BE2C (cell line): ENCODE results near the gene PLB1.
A peak's percentile ranks its signal among the peaks of the same experiment; 100 is the strongest.

Source experiments
- DNase-seq: peaks from one replicate; pipeline ENCODE4 v3.0.0-alpha.2; 2020
- H3K27me3 ChIP-seq: fragments of 250-450 bp; sonication (Bioruptor Pico); 2 replicates; pipeline ENCODE4 v1.5.1; 2020; ENCODE audit warnings: mild to moderate bottlenecking
- H3K36me3 ChIP-seq: fragments of 250-450 bp; sonication (Bioruptor Pico); 2 replicates; pipeline ENCODE4 v1.5.1; 2020; ENCODE audit warnings: mild to moderate bottlenecking
- H3K4me1 ChIP-seq: fragments of 250-450 bp; sonication (Bioruptor Pico); 2 replicates; pipeline ENCODE4 v1.5.1; 2020
- H3K4me3 ChIP-seq: 2 replicates; pipeline ENCODE4 v1.5.1; 2011; ENCODE audit warnings: low read depth, low read length
- H3K9me3 ChIP-seq: fragments of 250-450 bp; sonication (Bioruptor Pico); 2 replicates; pipeline ENCODE4 v1.5.1; 2020
- TF ChIP-seq, protein P1 (sequence below): IDR thresholded peaks from 2 replicates; pipeline ENCODE4 v1.5.1; 2012; ENCODE audit warnings: mild to moderate bottlenecking, low read depth, low read length

The PLB1 gene

GRCh38 chr2:28601616-28602015 is 105.8 kb downstream of the PLB1 start:
- no peak overlapping the region for H3K4me3 ChIP-seq
- no peaks in the 10 kb centered on the region for H3K36me3 ChIP-seq
- no peaks in the 10 kb centered on the region for H3K9me3 ChIP-seq
- no peaks in the 10 kb centered on the region for H3K4me1 ChIP-seq
- no peaks in the 10 kb centered on the region for H3K27me3 ChIP-seq
- TF ChIP-seq, protein P1, sequence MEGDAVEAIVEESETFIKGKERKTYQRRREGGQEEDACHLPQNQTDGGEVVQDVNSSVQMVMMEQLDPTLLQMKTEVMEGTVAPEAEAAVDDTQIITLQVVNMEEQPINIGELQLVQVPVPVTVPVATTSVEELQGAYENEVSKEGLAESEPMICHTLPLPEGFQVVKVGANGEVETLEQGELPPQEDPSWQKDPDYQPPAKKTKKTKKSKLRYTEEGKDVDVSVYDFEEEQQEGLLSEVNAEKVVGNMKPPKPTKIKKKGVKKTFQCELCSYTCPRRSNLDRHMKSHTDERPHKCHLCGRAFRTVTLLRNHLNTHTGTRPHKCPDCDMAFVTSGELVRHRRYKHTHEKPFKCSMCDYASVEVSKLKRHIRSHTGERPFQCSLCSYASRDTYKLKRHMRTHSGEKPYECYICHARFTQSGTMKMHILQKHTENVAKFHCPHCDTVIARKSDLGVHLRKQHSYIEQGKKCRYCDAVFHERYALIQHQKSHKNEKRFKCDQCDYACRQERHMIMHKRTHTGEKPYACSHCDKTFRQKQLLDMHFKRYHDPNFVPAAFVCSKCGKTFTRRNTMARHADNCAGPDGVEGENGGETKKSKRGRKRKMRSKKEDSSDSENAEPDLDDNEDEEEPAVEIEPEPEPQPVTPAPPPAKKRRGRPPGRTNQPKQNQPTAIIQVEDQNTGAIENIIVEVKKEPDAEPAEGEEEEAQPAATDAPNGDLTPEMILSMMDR = no peak
- no peak for DNase-seq

GRCh38 chr2:28602136-28602660 is 106.3 kb downstream of the PLB1 start:
- DNase-seq = no peak
- TF ChIP-seq, protein P1 = no peak
- Histone ChIP-seq H3K4me3 (no peak overlapping the region), H3K9me3 (no peaks in the 10 kb centered on the region), H3K27me3 (no peaks in the 10 kb centered on the region), H3K36me3 (no peaks in the 10 kb centered on the region), H3K4me1 (no peaks in the 10 kb centered on the region)

DNA sequence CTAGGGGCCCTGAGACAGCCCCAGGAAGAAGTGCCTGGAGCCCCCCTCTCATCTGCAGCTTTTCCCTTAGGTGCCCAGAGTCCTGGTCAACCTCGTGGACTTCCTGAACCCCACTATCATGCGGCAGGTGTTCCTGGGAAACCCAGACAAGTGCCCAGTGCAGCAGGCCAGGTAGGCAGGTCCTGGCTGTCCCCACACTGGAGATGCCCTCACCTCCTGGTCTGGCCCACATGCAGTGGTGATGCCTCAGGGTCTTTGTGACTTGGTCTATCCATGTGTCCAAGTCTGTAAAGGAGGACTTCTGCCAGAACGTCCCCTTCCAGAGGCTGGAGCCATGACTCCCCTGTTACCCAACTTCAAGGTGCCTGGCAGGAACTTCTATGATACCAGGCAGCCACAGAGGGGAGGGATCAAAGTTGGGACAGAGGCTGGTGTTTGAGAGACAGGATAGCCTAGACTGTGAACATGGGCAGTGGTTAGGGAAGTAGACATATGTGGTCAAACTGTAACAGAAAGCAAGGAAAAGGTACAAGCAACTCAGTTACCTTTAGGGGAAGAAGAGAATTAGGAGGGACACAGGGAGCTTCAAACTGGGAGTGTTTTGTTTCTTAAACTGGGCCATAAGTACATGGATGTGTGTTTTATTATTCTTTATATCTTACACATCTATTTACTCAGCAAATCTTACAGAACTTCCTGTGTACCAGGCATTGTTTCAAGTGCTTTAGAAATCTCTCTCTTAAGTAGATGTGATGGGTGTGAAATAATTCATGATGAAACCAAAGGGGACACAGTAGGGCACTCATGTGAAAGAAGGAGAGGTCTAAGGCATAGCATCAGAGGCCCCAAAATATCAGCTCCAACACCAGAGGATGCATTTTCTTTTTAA is 107.1 kb downstream of the PLB1 start:
- Histone ChIP-seq H3K4me3 (no peak overlapping the region), H3K27me3 (no peaks in the 10 kb centered on the region), H3K9me3 (no peaks in the 10 kb centered on the region), H3K4me1 (no peaks in the 10 kb centered on the region), H3K36me3 (no peaks in the 10 kb centered on the region)
- no peak for DNase-seq
- TF ChIP-seq, protein P1 = no peak

DNA sequence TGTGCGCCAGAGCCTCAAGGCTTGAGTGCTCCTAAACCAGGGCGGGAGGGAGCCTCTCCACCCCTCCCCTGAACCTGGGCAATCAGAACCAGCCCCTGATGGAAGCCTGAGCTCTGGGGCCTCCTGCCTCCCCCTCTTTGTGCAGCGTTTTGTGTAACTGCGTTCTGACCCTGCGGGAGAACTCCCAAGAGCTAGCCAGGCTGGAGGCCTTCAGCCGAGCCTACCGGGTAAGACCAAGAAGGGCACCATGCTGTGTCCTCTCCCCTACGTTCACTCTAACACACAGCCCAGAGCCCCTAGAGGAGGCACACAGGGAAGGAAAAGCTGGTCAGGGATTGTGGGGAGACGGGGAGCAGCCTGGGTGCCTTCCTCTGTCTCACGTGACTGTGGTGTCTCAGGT is 108.0 kb downstream of the PLB1 start:
- no peaks in the 10 kb centered on the region for H3K4me1 ChIP-seq
- TF ChIP-seq, protein P1 = no peak
- H3K36me3 ChIP-seq = no peaks in the 10 kb centered on the region
- no peaks in the 10 kb centered on the region for H3K9me3 ChIP-seq
- H3K27me3 ChIP-seq = no peaks in the 10 kb centered on the region
- H3K4me3 ChIP-seq = no peak overlapping the region
- no peak for DNase-seq

- Histone ChIP-seq H3K4me3 (no peak overlapping the region), H3K9me3 (no peaks in the 10 kb centered on the region), H3K36me3 (no peaks in the 10 kb centered on the region), H3K4me1 (no peaks in the 10 kb centered on the region), H3K27me3 (no peaks in the 10 kb centered on the region)
- DNase-seq = no peak
- TF ChIP-seq, protein P1 = no peak
Observed at GRCh38 chr2:28604284-28604843, 108.5 kb downstream of the PLB1 start.

GRCh38 chr2:28606986-28607441 is 111.2 kb downstream of the PLB1 start:
- no peak overlapping the region for H3K4me3 ChIP-seq
- TF ChIP-seq, protein P1 = 0 out of 2 replicates have a peak, but pooled peaks have one; percentile 5
- no peaks in the 10 kb centered on the region for H3K4me1 ChIP-seq
- no peak for DNase-seq
- H3K9me3 ChIP-seq = no peaks in the 10 kb centered on the region
- H3K27me3 ChIP-seq = no peaks in the 10 kb centered on the region
- no peaks in the 10 kb centered on the region for H3K36me3 ChIP-seq
